GM21515 (cell line): ENCODE results near the gene AGER.
"Not testable (repeated sequence)": the region's sequence is repeated elsewhere in the genome, so short reads cannot be mapped to it uniquely, and the experiment has no call there.

Experiments used
- ATAC-seq: cut with Tn5 transposase; IDR thresholded peaks from one replicate; pipeline ENCODE4 v1.9.1; 2021; ENCODE audit not compliant: unreplicated experiment

Gene AGER

GRCh38 chr6:32184084-32184640 lies at the start of gene AGER:
Gene AGER (minus strand): TSS chr6:32184253. CDS start chr6:32184222, 31 bp downstream.
- no peak for ATAC-seq

GRCh38 chr6:32226434-32226833 lies 42.4 kb upstream of the AGER start:
- ATAC-seq, result no peak

GRCh38 chr6:32224696-32225095 lies 40.6 kb upstream of the AGER start:
- no peak for ATAC-seq

GRCh38 chr6:32223258-32224235 lies 39.5 kb upstream of the AGER start, which contains the start of gene NOTCH4:
Gene NOTCH4 (minus strand): TSS chr6:32224067. CDS start chr6:32223928, 139 bp downstream.
- ATAC-seq, result no peak

- no peak for ATAC-seq
These were observed 38.5 kb upstream of the AGER start for GRCh38 chr6:32222333-32223230.

- no peak for ATAC-seq
These were observed 36.0 kb upstream of the AGER start for GRCh38 chr6:32220021-32220420.

- no peak for ATAC-seq
These were observed 34.1 kb upstream of the AGER start for GRCh38 chr6:32218167-32218566.

GRCh38 chr6:32216998-32217397 lies 32.9 kb upstream of the AGER start:
- no peak for ATAC-seq

- ATAC-seq, result no peak
These were observed 32.2 kb upstream of the AGER start for GRCh38 chr6:32216285-32216684.

- no peak for ATAC-seq
These were observed 31.6 kb upstream of the AGER start for GRCh38 chr6:32215617-32216016.

GRCh38 chr6:32214126-32214525 lies 30.1 kb upstream of the AGER start:
- ATAC-seq, result no peak

- no peak for ATAC-seq
These were observed 29.6 kb upstream of the AGER start for GRCh38 chr6:32213649-32214048.

GRCh38 chr6:32212076-32212760 lies 28.2 kb upstream of the AGER start:
- ATAC-seq, result no peak

GRCh38 chr6:32211432-32211831 lies 27.4 kb upstream of the AGER start:
- not testable (repeated sequence) for ATAC-seq

- no peak for ATAC-seq
These were observed 26.1 kb upstream of the AGER start for GRCh38 chr6:32210191-32210601.

- no peak for ATAC-seq
These were observed 24.9 kb upstream of the AGER start for GRCh38 chr6:32208996-32209395.

GRCh38 chr6:32204268-32204715 lies 20.2 kb upstream of the AGER start:
- ATAC-seq, result no peak

GRCh38 chr6:32203426-32204267 lies 19.6 kb upstream of the AGER start:
- ATAC-seq, result no peak

GRCh38 chr6:32202186-32202585 lies 18.1 kb upstream of the AGER start:
- no peak for ATAC-seq
